Stimulated activated naive CD4-positive, alpha-beta T cell treated with Interleukin-2 at 50 U/mL for 16 hours (primary cell): Measurements from ENCODE around the gene CDH13.

ENCODE experiments used
- DNase-seq: peaks from one replicate; lab custom pipeline; 2025; lab: John Stamatoyannopoulos, UW

Gene CDH13

DNA sequence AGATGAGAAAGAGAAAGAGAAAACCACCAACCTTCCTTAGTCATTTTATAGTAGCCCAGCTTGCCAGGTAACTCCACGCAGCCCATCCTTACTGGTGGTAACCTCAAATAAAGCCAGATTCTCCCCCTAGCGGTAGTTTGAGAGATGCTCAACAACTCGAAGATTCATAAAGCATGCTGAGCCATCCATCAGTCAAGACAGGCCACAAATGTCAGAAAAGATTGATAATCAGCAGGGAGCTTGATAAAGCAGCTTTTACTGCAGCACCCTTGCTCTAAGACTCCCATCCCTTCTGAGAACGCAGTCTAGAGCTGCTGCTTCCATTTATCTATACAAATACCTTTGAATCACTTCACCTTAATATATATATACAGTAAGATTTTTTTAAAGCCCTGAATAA is 729.5 kb downstream of the CDH13 start:
- no peak for DNase-seq

DNA sequence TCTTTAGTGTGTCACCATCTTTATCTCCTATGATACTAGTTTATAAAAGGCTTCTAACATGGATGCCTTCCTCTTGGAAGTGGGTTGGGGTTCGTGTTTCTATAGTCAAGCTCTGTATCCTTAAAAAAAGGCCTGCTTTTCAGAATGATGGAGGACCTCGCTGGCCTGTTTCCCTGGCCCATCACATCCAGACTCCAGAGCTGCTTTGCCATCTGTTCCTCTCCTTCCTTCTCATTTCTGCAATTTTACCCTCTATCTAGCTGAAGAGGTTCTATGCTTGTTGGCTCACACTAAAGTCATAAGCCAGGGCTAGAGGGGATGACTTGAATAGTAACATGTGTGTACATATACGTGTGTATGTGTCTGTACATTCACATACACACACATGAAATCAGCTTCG is 730.2 kb downstream of the CDH13 start:
- DNase-seq: no peak

DNA sequence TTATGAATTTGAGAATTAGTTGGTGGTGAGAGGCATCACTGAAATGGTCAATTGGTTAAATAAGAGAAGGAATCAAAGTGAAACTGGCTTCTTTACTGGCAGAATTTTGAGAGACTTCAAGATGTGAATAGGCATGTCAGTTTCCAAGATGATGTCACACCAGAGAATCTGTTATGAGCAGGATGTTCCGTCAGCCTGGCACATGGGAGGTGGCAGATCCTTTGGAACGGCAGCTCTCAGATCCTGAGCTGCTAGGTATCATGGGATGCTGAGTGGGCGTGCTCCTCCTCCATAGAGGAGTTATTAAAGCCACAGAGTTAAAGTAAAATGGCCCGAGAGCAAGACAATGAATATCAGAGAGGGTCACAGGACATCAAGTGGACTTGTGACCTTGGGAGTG is 736.8 kb downstream of the CDH13 start:
- no peak for DNase-seq

DNA sequence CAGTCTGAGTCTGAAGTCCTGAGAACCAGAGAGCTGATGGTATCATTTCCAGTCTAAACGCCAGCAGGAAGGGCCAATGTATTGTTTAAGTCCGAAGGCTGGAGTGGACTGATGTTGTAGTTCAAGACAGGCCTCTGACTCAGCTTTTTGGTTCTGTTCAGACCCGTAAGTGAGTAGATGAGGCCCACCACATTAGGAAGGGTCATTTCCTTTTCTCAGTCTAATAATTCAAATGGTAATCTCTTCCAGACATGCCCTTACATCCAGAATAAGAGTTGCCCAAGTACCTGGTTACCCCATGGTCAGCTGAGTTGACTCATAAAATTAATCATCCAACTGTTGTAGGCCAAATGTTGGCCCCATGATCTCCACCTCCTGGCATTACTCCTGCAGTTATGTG is 738.4 kb downstream of the CDH13 start:
- DNase-seq: no peak

DNA sequence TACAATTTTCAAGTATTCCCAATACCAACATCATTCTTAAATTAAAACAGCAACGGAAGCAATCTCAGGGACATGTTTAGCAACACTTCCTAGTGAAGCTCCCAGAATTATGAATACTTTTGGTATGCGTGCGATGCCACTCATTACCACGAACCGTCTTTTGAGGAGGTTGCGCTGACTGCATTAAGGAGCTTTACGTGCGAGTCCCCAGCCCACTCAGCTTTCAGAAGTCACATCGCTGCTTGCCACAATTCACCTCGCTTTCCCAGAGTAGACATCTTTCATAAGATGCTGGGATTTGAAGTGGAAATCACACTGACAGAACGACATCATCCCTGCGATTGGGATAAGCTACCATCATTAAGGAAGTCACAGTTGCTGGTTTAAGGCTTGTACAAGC is 739.5 kb downstream of the CDH13 start:
- no peak for DNase-seq

DNA sequence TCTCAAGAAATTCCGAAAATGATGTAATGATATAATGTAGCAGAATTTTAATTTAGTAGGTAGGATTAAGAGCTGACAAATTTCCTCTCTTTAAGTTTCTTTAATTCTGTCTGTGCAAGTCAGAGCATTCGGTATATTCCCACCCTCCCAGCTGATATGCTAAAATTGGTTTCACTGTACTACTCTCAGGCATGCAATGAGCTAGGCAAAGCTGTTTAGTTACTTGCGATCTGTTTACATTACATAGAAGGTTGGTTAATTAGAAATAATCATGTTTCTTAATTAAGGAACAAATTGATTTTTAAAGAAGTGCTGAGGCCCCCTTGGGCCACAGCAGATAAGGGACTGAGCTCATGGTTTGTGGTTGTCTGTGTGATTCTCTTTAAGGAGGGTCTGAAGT is 748.2 kb downstream of the CDH13 start:
- no peak for DNase-seq

DNA sequence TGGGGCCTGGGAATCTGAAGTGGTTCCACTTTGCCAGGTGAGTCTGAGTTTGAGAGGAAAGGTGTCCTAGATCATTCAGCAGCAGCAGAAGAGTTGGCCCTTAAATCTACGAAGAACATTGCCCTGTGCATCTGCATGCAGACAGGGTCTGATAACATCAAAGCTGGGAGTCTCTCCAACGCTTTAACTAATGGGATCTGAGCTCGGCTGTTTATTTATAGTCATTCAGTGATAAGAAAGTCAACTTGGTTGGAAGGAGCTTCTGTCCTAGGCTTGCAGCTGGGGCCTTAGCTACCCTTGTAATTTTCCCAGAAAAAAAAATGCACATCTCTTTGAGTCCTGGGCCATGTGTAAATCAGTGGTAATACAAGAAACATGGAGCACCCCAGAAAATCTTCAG is 763.0 kb downstream of the CDH13 start:
- DNase-seq: no peak

DNA sequence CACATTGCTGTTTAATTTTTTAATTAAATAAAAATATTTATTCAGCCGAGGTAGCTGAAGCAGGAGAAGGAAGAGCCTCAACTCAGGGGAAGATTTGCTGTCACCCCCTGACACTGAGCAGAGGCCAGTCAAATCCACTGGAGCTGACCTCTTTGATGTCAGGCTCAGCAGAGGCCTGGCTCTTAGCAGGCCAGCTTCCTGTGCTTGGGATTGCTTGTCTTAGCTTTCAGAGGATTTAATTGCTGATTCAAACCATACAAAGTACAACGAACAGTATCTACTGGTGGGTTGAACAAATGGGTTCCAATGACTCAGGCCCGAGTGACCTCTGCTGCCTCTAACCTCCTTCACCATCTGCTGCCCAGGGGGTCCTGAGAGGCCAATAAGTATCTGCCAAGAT is 764.0 kb downstream of the CDH13 start:
- DNase-seq: no peak

DNA sequence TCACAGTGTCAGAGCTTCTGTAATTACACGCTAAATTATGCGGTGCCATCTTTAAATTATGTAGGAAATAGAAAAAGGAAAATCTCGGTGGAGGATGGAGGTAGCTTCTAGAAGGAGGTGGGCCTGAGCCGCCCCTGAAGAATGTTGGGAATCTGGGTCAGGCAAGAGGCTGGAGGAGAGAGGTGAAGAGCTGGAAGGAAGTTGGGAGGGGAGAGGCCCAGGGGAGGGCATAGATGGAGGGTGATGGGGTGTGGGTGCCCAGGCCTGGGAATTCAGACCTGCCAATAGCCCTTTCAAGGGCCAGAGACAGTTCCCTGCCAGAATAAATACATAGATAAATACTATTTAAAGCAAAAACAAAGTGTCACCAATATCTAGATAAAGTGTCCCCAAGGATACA is 766.0 kb downstream of the CDH13 start:
- DNase-seq: no peak

DNA sequence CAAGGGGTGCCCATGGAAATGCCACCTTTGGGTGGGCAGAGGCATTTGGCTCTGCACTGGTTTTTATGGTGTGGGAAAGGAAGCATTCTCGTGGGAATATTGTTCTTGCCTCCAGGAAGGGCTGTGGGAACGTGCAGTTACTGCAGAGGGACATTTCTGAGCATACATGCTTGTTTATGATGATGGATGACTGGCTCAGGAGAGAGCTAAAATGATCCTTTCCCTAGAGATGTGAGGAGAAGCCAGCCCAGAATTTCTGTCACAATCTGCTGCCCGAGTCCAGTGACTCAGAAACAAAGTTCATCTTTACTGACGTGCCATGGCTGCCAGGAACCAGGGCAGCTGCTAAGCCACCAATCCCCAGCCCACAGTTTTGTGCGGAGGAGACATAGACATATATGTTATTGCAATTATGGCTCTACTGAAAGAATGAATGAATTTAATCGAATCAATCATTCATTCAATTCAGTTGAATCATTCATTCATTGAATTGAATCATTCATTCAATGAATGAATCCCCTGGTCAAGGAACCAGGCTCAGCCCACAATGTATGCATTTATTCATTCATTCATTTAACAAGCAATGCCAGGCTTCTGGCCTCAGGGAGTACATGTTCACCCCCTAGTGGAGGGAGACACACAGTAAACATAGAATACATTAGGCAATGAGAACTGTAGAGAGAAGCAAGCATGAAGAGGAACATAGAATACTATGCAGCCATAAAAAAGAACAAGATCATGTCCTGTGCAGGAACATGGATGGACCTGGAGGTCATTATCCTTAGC is 766.6 kb downstream of the CDH13 start:
- DNase-seq: no peak

DNA sequence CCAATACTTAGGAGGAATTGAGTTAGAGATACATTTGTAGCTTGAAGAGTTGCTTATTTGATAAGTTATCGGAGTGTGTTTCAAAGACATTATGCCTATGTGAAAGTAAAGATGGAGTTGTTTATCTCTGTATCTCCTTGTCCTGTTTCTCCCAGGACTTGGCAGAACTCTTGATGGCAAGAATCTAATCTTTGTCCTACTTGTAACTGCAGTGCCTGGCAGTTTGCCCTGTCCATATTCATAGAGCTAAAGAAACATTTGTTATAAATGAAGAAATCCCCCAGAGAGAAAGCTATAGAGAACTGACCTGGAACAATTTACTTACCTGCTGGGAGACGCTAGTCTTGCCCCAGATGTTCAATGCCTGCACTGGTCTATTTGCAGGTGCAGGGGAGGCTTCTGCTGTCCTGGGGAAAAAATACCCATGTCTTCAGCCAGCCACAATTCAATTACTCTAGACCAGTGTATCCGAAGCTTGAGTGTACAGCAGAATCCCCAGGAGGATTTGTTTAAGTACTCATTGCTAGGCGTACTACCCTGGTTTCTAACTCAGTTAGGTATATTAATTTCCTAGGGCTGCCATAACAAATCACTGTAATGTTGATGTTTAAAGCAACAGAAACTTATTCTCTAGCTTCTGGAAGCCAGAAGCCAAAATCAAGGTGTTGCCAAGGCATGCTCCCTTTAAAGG is 771.0 kb downstream of the CDH13 start:
- no peak for DNase-seq

DNA sequence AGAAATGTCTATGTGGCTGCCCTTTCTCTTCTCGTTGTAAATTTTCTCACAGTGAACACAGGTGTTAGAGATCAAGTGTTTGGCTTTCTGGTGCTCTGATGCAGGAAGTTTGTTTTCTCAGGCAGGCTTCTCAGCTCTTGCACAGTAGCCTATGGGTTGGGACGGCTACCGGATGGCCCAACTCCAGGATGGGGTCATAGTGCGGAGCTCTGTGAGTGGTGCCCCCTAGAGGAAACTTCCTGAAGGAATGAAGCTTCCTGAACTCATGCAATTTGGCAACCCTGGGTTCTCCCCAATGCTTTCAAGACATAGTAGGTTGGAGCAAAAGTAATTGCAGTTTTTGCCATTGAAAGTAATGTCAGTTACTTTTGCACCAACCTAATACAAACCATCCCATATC is 773.5 kb downstream of the CDH13 start:
- no peak for DNase-seq

DNA sequence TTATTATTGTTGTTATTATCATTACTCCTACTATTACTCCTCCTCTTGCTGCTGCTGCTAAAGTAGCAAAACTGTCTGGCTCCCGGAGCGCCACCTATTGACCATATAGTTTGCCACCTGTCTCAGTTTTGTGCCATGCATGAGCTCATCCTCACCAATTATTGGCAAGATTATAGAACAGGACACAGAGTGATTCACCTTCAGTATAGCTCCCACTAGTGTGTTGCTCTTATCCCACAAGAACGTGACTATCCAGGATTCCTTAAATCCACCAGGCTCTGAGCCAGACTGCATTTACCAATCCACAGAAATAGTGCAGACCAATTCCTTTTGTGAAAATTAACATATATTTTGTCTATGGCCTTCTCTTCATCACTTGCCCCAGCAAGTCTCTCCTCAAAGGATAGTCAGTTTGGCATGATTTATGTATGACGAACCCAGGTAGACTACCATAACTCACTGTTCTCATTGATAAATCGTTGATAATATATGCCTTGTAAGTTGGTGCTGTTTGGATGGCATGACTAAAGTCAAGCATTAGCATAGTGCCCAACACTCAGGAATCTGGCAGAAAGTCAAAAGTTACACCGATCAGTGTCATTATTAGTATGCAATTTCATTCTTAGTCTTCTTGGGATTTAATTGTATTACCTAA is 775.5 kb downstream of the CDH13 start:
- DNase-seq: no peak

DNA sequence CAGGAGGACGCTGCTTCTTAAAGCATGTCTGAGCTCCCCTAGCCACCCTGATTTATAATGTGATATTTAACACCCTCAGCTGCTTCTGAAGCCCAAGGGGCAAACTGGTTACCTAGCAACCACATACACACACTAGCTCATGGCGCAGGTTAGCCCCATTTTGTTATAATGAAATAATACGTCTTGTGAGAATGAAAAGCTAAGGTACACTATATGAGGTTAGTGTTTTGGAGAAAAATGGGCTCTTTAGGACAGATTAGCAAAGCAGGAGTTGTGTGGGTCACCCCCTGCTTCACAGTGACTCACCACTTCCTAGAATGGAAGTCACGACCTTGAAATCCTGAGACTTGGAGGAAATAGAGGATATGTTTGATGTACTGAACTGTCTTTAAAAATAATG is 776.2 kb downstream of the CDH13 start:
- no peak for DNase-seq

DNA sequence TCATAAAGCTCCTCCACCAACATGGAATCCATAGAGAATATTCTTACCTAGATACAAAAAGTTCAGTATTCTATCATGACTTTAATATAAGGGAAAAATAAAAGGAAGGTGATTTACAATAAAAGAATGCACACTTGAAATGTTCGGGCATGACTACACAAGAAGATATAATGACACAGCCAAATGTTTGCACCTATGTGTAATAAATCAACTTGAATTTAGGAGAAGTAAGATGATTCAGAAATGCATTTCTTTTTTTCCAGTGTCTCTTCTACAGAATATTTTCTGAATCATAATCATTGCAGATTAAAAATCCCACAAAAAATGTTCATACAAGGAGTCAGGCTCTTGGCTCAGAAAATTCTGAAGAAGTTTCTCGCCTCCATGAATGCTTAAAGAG is 777.0 kb downstream of the CDH13 start:
- DNase-seq: no peak

DNA sequence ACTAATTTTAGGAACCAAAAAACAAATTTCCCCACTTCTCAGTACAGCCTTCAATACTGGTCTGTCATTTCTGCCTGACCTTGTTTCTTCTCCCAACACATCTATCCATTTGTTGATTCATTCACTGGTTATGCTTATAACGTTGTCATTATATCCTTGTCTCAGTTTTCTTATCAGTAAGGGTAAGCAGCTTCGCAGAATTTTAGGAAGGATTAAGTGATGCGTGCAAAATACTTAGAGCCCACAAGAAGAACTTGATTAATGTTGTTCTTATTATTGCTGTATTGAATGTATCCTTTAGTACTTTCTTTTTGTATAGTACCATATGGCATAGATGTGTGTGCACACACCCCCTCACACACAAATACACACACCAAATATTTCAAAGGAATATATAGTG is 777.5 kb downstream of the CDH13 start:
- no peak for DNase-seq

DNA sequence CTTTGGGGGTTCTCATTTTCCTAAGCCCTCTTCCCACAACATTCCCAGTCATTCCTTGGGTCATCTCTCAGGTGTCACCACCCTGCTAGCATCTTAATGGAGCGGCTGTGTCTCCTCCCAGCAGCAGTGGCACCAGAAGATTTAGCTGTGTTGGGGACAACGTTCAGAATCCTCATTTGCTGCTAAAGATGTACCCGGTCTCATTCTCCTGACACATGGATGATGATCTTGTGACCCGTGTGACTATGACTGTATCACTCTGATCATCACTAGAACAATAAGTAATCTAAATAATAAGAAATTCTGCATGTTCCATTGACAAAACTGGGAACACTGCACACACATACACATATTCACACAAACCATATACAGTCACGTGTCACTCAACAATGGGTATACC is 781.2 kb downstream of the CDH13 start:
- DNase-seq: no peak

DNA sequence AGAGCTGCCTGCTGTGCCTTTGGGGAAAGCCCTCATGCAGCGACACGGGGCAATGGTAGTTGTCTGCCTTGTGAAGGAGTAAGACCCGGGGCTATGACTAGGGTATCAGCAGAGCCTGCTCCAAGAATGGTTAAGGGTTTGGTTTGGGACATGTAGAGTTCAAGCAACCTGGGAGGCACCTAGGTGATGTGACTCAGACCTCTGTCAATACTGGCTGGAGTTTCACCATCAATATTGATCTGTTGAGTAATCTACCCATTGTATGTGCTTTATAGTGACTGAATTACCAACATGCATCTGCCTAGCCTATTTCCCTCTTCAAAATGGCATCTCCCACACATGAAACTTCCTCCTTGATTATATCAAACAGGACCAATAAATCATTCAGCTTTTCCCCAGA is 782.6 kb downstream of the CDH13 start:
- DNase-seq: no peak

DNA sequence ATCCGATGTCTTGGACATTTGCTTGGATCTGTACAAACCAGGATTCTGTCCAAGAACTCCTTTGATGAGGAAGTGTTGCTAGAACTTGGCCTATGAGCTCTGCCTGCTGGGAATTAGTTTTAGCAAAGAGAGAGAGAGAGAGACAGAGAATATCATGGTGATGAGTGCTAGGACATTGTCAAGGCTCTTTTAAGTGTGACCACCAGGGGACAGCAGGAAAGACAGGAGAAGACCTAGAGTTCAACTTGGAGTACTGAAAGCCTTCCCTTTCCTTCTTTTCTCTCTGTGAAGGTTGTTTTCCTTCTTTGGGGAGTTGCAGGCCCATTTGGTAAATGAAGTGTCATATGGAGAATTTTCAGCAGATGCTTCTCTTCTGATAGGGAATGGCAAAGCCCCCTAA is 791.8 kb downstream of the CDH13 start:
- no peak for DNase-seq

DNA sequence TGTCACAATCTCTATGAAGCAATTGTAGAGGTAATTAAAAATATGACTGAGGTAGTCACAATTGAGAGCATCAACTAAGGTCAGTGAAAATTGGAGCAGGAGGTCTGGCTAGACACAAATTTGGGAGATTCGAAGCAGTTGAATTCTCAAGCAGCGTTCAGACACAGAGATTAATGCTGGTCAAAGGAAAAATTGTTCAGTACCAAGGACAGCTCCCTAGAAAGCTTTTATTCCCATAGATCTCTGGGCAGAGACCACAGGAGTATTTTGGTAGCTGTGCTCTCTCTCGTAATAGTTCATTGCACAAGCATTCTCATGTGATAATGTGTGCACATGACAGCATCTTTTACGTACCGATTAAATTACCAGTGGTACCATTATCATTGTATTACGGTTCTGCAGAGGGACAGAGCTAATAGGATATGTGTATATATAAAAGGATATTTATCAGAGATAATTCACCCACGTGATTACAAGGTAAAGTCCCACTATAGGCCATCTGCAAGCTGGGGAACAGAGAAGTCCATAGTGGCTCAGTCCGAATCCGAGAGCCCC is 793.5 kb downstream of the CDH13 start:
- no peak for DNase-seq

DNA sequence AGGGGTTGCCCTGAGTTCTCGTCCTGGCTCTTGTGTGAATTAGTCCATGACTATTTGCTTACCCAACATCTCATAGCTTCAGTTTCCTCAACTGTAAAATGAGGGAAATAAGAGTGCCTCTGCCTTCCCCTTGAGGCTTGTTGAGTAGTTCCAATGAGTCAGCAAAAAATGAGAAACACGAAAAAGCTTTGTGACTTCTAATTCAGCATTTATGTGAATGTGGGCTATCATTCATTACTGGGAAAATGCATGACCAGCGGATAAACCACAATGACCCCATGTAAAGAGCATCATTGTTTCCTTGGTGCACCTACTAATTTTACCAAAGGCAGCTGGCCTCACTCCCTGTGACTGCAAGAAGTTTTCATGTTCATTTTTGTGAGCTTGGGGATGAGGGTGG is 806.4 kb downstream of the CDH13 start:
- DNase-seq: no peak

DNA sequence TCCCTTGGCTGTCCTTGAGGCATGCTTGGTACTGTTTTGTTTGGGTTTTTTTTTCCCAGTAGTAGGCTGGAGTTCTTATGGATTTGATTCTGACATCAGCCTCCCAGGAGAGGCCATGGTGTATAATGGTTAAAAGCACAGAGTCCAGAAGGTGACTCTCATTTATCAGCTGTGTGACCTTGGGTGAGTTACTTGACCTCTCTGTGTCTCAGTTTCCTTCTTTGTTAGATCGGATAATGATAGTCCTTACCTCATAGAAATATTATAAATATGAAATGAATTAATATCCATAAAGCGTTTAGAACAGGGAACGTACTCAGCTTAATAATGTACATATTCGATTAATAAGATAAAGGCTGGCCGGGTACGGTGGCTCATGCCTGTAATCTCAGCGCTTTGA is 810.3 kb downstream of the CDH13 start:
- DNase-seq: no peak

DNA sequence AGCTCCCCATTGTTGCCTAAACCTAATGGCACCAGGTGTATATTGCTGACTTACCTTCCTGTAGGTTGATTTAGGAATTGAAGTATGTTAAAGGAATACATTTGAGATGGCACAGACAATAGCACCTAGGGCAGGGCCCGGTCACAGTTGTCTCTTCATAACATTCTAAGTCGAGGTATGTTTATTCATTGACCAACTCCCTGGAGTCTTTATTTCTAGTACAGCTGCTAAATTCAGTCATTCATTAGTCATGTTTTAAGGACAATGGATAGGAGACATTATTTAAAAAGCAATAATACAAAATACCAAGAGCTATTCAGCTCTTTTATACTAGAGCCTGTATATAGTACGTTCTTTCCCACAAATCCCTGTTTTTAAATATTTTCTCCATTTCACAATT is 811.6 kb downstream of the CDH13 start:
- DNase-seq: no peak
